ENCODE measurements around the gene TTC21B.

DNA sequence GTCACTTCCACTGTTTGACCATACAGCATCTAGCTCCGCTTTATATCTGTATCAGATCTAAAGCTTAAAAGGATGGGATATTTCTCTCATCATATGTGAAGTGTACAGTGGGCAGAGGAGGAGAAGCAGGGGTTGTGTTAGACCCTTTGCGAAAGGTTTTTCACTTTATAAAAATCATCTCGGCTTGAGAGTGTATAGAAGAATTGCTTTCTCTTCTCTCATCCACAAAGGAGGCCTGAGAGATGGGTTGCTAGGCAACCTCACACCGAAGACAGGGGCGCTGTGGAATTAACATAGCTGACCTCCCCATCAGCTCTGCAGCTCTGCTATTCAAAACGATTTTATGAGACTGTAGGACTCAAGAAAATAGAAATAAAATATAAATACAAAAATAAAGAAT, 89.3 kb downstream of the TTC21B start:
- TF ChIP-seq POLR2A (IDR thresholded peaks at IDR 0.05) (no peak), POLR2AphosphoS5 (IDR thresholded peaks at IDR 0.05) (no peak)
- TF ChIP-seq, protein P1, sequence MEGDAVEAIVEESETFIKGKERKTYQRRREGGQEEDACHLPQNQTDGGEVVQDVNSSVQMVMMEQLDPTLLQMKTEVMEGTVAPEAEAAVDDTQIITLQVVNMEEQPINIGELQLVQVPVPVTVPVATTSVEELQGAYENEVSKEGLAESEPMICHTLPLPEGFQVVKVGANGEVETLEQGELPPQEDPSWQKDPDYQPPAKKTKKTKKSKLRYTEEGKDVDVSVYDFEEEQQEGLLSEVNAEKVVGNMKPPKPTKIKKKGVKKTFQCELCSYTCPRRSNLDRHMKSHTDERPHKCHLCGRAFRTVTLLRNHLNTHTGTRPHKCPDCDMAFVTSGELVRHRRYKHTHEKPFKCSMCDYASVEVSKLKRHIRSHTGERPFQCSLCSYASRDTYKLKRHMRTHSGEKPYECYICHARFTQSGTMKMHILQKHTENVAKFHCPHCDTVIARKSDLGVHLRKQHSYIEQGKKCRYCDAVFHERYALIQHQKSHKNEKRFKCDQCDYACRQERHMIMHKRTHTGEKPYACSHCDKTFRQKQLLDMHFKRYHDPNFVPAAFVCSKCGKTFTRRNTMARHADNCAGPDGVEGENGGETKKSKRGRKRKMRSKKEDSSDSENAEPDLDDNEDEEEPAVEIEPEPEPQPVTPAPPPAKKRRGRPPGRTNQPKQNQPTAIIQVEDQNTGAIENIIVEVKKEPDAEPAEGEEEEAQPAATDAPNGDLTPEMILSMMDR (IDR thresholded peaks at IDR 0.05) = no peak

Data from stomach (tissue), 4 donors.